LHCN-M2 (cell line): ENCODE measurements around the gene C15orf39. TPM values are rescaled to one million over a fixed set of nuclear protein-coding genes. Genes with fewer than 3 reads are reported as not detected.

Experiments
- DNase-seq: peaks from one replicate; pipeline ENCODE4 v3.0.0-alpha.2; 2012; ENCODE audit warnings: low read depth
- total RNA-seq: library from RNA; depleted of rRNA; stranded (reverse); fragments of >200 nt; gene quantifications from 2 replicates; pipeline ENCODE4 v1.2.3, GENCODE V29; 2014

Gene C15orf39
- total RNA-seq, 1 experiment from 2014 or later = 3.1 TPM

GRCh38 chr15:75172284-75172820 is 29.3 kb upstream of the C15orf39 start:
- no peak for DNase-seq

- DNase-seq = no peak
These were observed 27.6 kb upstream of the C15orf39 start for GRCh38 chr15:75174102-75174501.

GRCh38 chr15:75174729-75175128 is 27.0 kb upstream of the C15orf39 start:
- no peak for DNase-seq

- DNase-seq = no peak
These were observed 25.3 kb upstream of the C15orf39 start for GRCh38 chr15:75176396-75176761.

GRCh38 chr15:75177360-75178071 is 24.2 kb upstream of the C15orf39 start:
- peak; percentile 91 for DNase-seq

- DNase-seq = no peak
These were observed 23.3 kb upstream of the C15orf39 start for GRCh38 chr15:75178171-75178937.

GRCh38 chr15:75178938-75179745 is 22.5 kb upstream of the C15orf39 start:
- DNase-seq = no peak

GRCh38 chr15:75179746-75180140 is 21.9 kb upstream of the C15orf39 start:
- DNase-seq = no peak

GRCh38 chr15:75181780-75182179 is 19.9 kb upstream of the C15orf39 start:
- DNase-seq = no peak

- no peak for DNase-seq
These were observed 19.2 kb upstream of the C15orf39 start for GRCh38 chr15:75182187-75183131.

- no peak for DNase-seq
These were observed 16.2 kb upstream of the C15orf39 start for GRCh38 chr15:75185271-75186029.

GRCh38 chr15:75186044-75186443 is 15.6 kb upstream of the C15orf39 start:
- DNase-seq = no peak

GRCh38 chr15:75188499-75188898 is 13.2 kb upstream of the C15orf39 start:
- DNase-seq = no peak

GRCh38 chr15:75191235-75191634 is 10.4 kb upstream of the C15orf39 start:
- no peak for DNase-seq

- no peak for DNase-seq
These were observed 9.4 kb upstream of the C15orf39 start for GRCh38 chr15:75192307-75192706.

GRCh38 chr15:75193272-75193671 is 8.4 kb upstream of the C15orf39 start:
- DNase-seq = no peak

GRCh38 chr15:75193976-75194375 is 7.7 kb upstream of the C15orf39 start:
- no peak for DNase-seq

- DNase-seq = no peak
These were observed 7.3 kb upstream of the C15orf39 start for GRCh38 chr15:75194397-75194796.

GRCh38 chr15:75195122-75195765 is 6.4 kb upstream of the C15orf39 start:
- DNase-seq = no peak
